HG03457 (cell line): ENCODE measurements around the gene TRABD2B.

Source experiments
- ATAC-seq: cut with Tn5 transposase; IDR thresholded peaks from one replicate; pipeline ENCODE4 v1.9.1; 2021; ENCODE audit warnings: moderate number of reproducible peaks; ENCODE audit not compliant: unreplicated experiment

TRABD2B gene

GRCh38 chr1:47997289-47998200 is at the start of gene TRABD2B:
TRABD2B (minus strand) TSS chr1:47997385.
- peak; percentile 68 for ATAC-seq

- ATAC-seq: no peak
Measured at GRCh38 chr1:48044311-48044710, 47.1 kb upstream of the TRABD2B start.

GRCh38 chr1:48043622-48044021 is 46.4 kb upstream of the TRABD2B start:
- no peak for ATAC-seq

- ATAC-seq: no peak
Measured at GRCh38 chr1:48040154-48040553, 43.0 kb upstream of the TRABD2B start.

GRCh38 chr1:48039088-48040054 is 42.2 kb upstream of the TRABD2B start:
- peak; percentile 68 for ATAC-seq

GRCh38 chr1:48038270-48038767 is 41.1 kb upstream of the TRABD2B start:
- ATAC-seq: no peak

- ATAC-seq: no peak
Measured at GRCh38 chr1:48036710-48037355, 39.6 kb upstream of the TRABD2B start.

- no peak for ATAC-seq
Measured at GRCh38 chr1:48035371-48036141, 38.4 kb upstream of the TRABD2B start.

GRCh38 chr1:48033495-48034045 is 36.4 kb upstream of the TRABD2B start:
- no peak for ATAC-seq

GRCh38 chr1:48031676-48032075 is 34.5 kb upstream of the TRABD2B start:
- ATAC-seq: no peak

GRCh38 chr1:48030696-48031365 is 33.6 kb upstream of the TRABD2B start:
- no peak for ATAC-seq

GRCh38 chr1:48030211-48030610 is 33.0 kb upstream of the TRABD2B start:
- ATAC-seq: no peak

GRCh38 chr1:48028218-48029069 is 31.3 kb upstream of the TRABD2B start:
- ATAC-seq: no peak

GRCh38 chr1:48027533-48027835 is 30.3 kb upstream of the TRABD2B start:
- ATAC-seq: no peak

- ATAC-seq: no peak
Measured at GRCh38 chr1:48026701-48027532, 29.7 kb upstream of the TRABD2B start.

GRCh38 chr1:48026275-48026674 is 29.1 kb upstream of the TRABD2B start:
- ATAC-seq: no peak

- ATAC-seq: no peak
Measured at GRCh38 chr1:48025076-48025475, 27.9 kb upstream of the TRABD2B start.

GRCh38 chr1:48023488-48023887 is 26.3 kb upstream of the TRABD2B start:
- ATAC-seq: no peak
